ENCODE measurements around the gene DYRK1A.

The DYRK1A gene

GRCh38 chr21:37419228-37419906 lies 52.8 kb downstream of the DYRK1A start:
- no peak for DNase-seq (ENCODE audit: low spot score)

- DNase-seq (ENCODE audit: low spot score), result no peak
Observed at GRCh38 chr21:37421306-37421705, 54.7 kb downstream of the DYRK1A start.

GRCh38 chr21:37422382-37422781 lies 55.8 kb downstream of the DYRK1A start:
- no peak for DNase-seq (ENCODE audit: low spot score)

GRCh38 chr21:37423103-37423502 lies 56.5 kb downstream of the DYRK1A start:
- no peak for DNase-seq (ENCODE audit: low spot score)

GRCh38 chr21:37424396-37424795 lies 57.8 kb downstream of the DYRK1A start:
- no peak for DNase-seq (ENCODE audit: low spot score)

- no peak for DNase-seq (ENCODE audit: low spot score)
Observed at GRCh38 chr21:37425001-37425400, 58.4 kb downstream of the DYRK1A start.

DNA sequence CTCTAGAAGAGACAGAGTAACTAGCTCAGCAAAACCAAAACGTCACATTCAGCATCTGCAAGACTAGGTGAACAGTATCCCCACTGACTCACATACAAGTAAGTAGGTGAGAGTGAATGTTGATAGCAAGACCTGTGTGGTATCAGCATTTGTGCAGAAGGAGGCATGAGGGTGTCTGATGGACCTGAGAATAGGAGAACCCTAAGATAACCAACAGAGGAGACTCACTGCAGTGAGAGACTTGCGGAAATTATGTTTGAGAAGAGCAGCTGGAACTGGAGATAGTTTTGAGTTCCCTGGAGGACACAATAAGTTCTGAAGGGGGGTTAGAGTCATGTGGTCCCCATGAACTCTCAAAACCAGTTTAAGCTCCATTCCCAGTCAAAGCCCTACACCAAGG lies 59.1 kb downstream of the DYRK1A start:
- no peak for DNase-seq (ENCODE audit: low spot score)

- DNase-seq (ENCODE audit: low spot score), result no peak
Observed at GRCh38 chr21:37427221-37427620, 60.6 kb downstream of the DYRK1A start.

GRCh38 chr21:37429356-37429755 lies 62.8 kb downstream of the DYRK1A start:
- DNase-seq (ENCODE audit: low spot score), result no peak

DNA sequence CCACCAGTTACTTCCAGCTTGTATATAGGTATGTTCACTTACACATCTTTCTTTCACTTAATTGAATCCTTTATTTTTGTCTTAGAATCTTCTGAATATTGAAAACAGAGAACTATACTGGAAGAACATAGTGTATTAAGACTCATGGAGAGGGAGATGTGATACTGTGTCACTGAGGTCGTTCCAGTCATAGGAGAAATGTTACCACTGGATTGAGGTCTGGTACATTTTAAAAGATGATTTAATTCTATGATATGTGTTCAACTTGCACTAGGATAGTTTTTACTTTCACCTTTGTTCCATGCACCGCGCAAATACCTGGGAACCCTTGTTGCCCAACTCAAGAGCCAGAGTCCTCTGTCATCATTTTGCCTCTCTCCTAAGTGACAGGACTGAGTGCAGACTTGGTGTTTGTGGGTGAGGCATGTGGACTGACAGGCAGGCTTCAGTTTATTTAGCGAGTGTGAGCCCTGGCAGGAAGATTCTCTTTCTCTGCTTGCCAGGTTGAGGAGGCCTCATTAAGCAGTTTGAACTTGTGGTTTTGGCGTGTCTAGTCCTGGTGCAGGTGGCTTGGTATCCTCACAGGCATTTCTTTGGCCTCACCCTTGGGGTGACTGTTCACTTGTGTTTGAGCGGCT lies 63.7 kb downstream of the DYRK1A start:
- DNase-seq (ENCODE audit: low spot score), result no peak

DNA sequence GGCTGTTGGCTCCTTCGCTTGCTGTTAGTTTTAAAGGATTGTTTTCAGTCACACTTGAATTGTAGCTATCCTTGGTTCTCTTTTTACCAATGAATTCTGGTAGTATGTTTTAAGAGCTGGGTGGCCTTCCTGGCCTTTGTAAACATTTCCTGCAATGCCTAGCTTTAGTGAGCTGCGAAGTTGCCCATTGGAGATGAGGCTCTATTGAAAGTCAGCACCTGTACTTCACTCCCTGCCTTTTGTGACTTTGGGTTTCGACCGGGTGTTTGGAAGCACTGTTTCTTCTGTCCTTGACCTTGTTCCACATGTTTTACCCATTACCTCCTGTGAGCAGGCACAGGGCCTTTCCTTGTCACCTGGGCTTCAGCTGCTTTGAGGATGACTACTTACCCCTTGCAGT lies 64.7 kb downstream of the DYRK1A start:
- DNase-seq (ENCODE audit: low spot score), result no peak

DNA sequence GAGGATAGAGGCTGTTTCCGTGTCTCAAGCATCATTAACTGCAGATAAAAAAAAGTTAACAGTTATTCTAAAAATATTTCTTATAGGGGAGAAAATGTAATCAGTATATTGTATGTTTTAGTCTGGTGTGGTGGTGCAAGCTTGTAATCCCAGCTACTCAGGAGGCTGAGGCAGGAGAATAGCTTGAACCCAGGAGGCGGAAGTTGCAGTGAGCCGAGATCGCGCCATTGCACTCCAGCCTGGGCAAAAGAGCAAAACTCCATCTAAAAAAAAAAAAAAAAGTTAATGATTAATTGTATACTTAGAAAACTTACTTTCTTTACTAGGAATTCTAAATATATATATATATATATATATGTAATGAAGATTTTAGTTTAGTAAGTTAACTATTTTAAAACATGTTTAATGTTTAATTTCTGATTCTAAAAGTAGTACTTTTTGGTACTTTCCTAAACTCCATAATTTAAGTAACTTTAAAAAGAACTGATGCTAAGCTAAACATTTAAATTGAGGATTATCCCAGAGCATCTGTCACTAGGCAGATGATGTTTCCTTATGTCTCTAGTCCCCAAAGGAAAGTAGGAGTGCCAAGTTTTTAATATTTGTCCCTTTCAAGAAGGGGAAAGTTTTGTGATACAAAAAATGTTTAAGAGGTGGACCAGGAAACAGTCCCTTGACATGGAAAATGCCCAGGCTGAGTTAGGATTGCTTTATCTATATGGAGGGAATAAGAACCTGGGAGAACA lies 66.3 kb downstream of the DYRK1A start:
- DNase-seq (ENCODE audit: low spot score), result no peak

- DNase-seq (ENCODE audit: low spot score), result no peak
Observed at GRCh38 chr21:37433456-37433840, 66.9 kb downstream of the DYRK1A start.

DNA sequence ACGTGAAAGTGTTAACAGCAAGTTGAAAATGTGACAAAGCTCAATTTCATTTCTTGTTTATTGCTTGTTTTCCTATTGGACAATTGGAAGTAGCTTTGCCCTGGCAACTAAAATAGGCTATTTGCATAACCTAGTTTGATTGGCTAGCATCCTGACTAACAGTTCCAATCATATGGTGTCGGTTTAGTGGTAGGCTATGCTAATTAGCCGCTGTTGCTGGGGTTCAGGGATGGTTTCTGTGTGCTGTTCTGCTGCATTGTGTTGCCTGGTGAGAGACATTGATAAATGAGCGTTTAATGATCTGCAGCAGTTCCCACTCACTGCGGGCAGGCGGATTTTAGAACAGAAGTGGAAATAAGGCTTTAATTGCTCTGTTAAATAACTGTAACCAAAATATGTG lies 68.5 kb downstream of the DYRK1A start:
- DNase-seq (ENCODE audit: low spot score), result peak; percentile 39

GRCh38 chr21:37435711-37436110 lies 69.1 kb downstream of the DYRK1A start:
- DNase-seq (ENCODE audit: low spot score), result no peak

GRCh38 chr21:37436174-37436573 lies 69.6 kb downstream of the DYRK1A start:
- DNase-seq (ENCODE audit: low spot score), result no peak

DNA sequence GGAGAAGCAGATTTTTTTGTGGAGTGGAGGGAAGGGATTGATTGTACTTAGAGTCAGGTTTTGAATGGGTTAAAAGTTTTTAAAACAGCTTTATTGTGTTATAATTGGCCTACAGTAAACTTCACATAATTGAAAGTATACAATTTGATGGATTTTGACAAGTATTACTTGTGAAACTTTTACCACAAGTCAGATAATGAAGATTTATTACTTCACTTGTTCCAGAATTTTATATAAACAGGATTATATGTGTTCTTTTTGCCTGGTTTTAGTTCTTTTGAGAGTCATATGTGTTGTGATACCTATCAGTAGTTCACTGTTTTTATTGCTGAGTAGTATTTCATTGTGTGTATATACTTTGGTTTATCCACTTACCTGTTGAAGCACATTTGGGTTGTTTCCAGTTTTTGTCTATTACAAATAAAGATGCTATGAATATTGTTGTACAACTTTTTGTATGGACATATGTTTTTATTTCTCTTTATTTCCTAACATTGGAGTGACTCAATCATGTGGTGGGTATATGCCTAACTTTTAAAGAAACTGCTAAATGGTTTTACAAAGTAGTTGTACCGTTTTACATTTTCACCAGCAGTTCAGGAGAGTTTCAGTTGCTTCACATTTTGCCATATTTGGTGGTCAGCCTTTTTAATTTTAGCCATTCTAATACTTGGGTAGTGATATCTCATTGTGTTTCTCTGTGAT lies 71.0 kb downstream of the DYRK1A start:
- DNase-seq (ENCODE audit: low spot score), result no peak

DNA sequence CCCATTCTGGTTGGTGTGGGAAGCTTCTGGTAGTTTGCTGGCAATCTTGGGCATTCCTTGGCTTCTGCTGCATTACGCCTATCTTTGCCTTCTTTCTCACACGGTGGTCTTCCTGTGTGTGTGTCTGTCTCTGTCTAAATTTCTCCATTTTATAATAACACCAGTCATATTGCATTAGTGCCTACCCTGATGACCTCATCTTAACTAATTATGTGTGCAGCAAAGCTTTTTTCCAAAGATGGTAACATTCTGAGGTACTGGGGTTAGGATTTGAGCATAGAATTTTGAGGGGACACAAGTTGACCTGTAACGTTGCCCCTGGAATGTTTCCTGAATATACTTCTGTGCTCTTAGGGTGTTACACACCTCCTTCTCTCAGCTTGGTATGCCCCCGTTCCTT lies 77.1 kb downstream of the DYRK1A start:
- no peak for DNase-seq (ENCODE audit: low spot score)

DNA sequence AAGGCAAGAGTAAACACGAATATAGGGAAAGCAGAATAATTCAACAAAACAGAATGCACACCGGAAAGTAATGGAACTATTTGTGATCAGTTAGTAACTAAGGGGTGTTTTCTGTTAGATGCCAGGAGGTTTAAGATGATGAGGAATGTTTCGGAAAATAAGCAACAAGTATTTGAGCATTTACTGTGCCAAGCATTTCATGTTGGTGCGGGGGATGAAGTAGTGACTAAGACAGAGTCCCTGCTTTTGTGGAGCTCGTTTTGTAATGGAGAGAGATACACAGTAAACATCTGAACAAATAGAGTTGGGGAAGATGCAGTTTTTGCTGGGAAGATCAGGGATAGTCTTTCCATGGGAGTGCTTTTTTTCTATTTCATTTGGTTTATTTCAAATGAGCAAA lies 78.7 kb downstream of the DYRK1A start:
- no peak for DNase-seq (ENCODE audit: low spot score)

DNA sequence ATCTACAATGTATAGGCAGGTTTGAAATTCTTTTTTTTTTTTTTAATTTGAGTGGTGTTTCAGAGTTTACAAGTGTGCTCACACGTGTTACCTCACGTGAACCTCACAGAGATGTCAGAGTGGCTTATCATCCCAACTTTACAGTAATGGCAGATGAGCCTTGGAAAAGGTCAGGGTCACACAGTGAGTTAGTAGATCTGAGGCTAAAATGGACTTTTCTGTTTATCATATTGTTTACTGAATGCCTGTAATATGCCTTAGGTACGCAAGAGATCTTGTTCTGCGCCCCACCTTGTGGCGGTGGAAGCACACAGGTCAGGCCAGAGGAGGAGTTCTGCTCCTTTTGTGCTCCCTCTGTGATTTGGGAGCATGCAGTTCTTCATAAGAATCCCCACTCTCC lies 80.0 kb downstream of the DYRK1A start:
- no peak for DNase-seq (ENCODE audit: low spot score)

- DNase-seq (ENCODE audit: low spot score), result no peak
Observed at GRCh38 chr21:37447288-37447936, 80.8 kb downstream of the DYRK1A start.

GRCh38 chr21:37449302-37449937 lies 82.8 kb downstream of the DYRK1A start:
- no peak for DNase-seq (ENCODE audit: low spot score)

Data from activated CD4-positive, alpha-beta T cell treated with anti-CD3 and anti-CD28 coated beads, Interleukin-2, Interleukin-4, amounts not matched to agents 100 ng/mL and 50 ng/mL, durations not matched to agents 16 hours and 8 hours (primary cell).